GM18519 (cell line): ENCODE data around the gene ARHGAP22.

Experiments
- ATAC-seq: cut with Tn5 transposase; IDR thresholded peaks from one replicate; pipeline ENCODE4 v1.9.1; 2021; ENCODE audit warnings: mild to moderate bottlenecking, moderate library complexity; ENCODE audit not compliant: unreplicated experiment, low FRiP score

The ARHGAP22 gene

GRCh38 chr10:48485711-48486110 lies 119.2 kb downstream of the ARHGAP22 start:
- ATAC-seq = no peak

- ATAC-seq = no peak
These were observed 120.0 kb downstream of the ARHGAP22 start for GRCh38 chr10:48484911-48485310.

- ATAC-seq = no peak
These were observed 122.7 kb downstream of the ARHGAP22 start for GRCh38 chr10:48482207-48482606.

GRCh38 chr10:48481385-48481784 lies 123.5 kb downstream of the ARHGAP22 start:
- no peak for ATAC-seq

- ATAC-seq = no peak
These were observed 124.2 kb downstream of the ARHGAP22 start for GRCh38 chr10:48480397-48481374.

- no peak for ATAC-seq
These were observed 125.7 kb downstream of the ARHGAP22 start for GRCh38 chr10:48478980-48479811.

- ATAC-seq = no peak
These were observed 126.4 kb downstream of the ARHGAP22 start for GRCh38 chr10:48478469-48478868.

- no peak for ATAC-seq
These were observed 127.3 kb downstream of the ARHGAP22 start for GRCh38 chr10:48477616-48478015.

GRCh38 chr10:48477141-48477540 lies 127.7 kb downstream of the ARHGAP22 start:
- ATAC-seq = no peak

GRCh38 chr10:48476279-48476982 lies 128.4 kb downstream of the ARHGAP22 start:
- ATAC-seq = no peak

GRCh38 chr10:48475943-48476278 lies 129.0 kb downstream of the ARHGAP22 start:
- ATAC-seq = no peak

GRCh38 chr10:48474765-48475365 lies 130.0 kb downstream of the ARHGAP22 start:
- no peak for ATAC-seq

GRCh38 chr10:48473704-48474103 lies 131.2 kb downstream of the ARHGAP22 start:
- no peak for ATAC-seq

GRCh38 chr10:48472501-48473069 lies 132.3 kb downstream of the ARHGAP22 start:
- ATAC-seq = no peak

- ATAC-seq = no peak
These were observed 133.7 kb downstream of the ARHGAP22 start for GRCh38 chr10:48470893-48471805.

GRCh38 chr10:48470115-48470892 lies 134.6 kb downstream of the ARHGAP22 start:
- ATAC-seq = no peak

GRCh38 chr10:48469516-48470020 lies 135.3 kb downstream of the ARHGAP22 start:
- no peak for ATAC-seq

- ATAC-seq = no peak
These were observed 135.9 kb downstream of the ARHGAP22 start for GRCh38 chr10:48468866-48469511.
